ENCODE measurements around the gene DEFB127. TPM values are rescaled to one million over a fixed set of nuclear protein-coding genes. Genes with fewer than 3 reads are reported as not detected.

The DEFB127 gene
- total and polyA plus RNA-seq, 2 of the 8 experiments (the other 6 are each of a cell fraction or from before 2014, with no cell fraction given), result not detected

DNA sequence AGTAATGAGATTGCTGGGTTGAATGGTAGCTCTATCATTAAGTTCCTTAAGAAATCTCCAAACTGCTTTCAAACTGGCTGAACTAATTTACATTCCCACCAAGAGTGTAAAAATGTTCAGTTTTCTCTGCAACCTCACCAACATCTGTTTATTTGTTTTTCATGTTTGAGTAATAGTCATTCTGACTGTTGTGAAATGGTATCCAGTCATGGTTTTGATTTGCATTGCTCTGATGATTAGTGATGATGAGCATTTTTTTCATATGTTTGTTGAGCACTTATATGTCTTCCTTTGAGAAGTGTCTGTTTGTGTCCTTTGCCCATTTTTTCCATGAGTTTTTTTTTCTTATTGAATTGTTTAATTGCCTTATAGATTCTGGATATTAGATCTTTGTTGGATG, 44.9 kb upstream of the DEFB127 start:
- no peak overlapping the region for H2BK15ac ChIP-seq (ENCODE audit: low read length)
- no peaks in the 10 kb centered on the region for H3K4me1 ChIP-seq (replicated peaks in 1 of 4; ENCODE audit: control insufficient read depth in 3 of 4, insufficient read depth in 4 of 4, low read length in 3 of 4)
- no peak overlapping the region for H3K56ac ChIP-seq (replicated peaks; ENCODE audit: insufficient read length, low read depth, low read length)
- H2AFZ ChIP-seq (ENCODE audit: low read length), result no peak overlapping the region
- no peaks in the 10 kb centered on the region for H3K23me2 ChIP-seq (ENCODE audit: low read depth, low read length)
- no peak overlapping the region for H3K4me3 ChIP-seq (ENCODE audit: extremely low read depth in 1 of 4, insufficient read depth in 2 of 4, low read depth in 3 of 4, low read length in 4 of 4)
- H3K18ac ChIP-seq (ENCODE audit: extremely low read depth, low read length), result no peak overlapping the region
- H3K14ac ChIP-seq (ENCODE audit: insufficient read length), result no peak overlapping the region
- H4K5ac ChIP-seq (ENCODE audit: insufficient read length, low read depth, low read length), result no peak overlapping the region
- no peaks in the 10 kb centered on the region for H4K20me1 ChIP-seq (replicated peaks in 1 of 2; ENCODE audit: control insufficient read depth in 1 of 2, insufficient read depth in 2 of 2, low read length in 2 of 2)
- no peak for TF ChIP-seq ZNF274 (IDR thresholded peaks at IDR 0.05; ENCODE audit: borderline replicate concordance, extremely low read depth, low read length)
- TF ChIP-seq BACH1 (IDR thresholded peaks at IDR 0.05; ENCODE audit: low read length), result no peak
- H3K79me2 ChIP-seq (ENCODE audit: control insufficient read depth in 1 of 2, insufficient read depth in 2 of 2, low read length in 2 of 2), result no peaks in the 10 kb centered on the region
- no peaks in the 10 kb centered on the region for H3K27me3 ChIP-seq (replicated peaks in 1 of 4; ENCODE audit: control insufficient read depth in 3 of 4, extremely low read depth in 1 of 4, insufficient read depth in 3 of 4, low read length in 3 of 4)
- no peaks in the 10 kb centered on the region for H3K36me3 ChIP-seq (ENCODE audit: control insufficient read depth in 2 of 4, insufficient read depth in 4 of 4, low read length in 3 of 4)
- no peak overlapping the region for H2BK20ac ChIP-seq (ENCODE audit: low read length)
- no peak for DNase-seq (ENCODE audit: low read depth in 1 of 2, low spot score in 2 of 2)
- no peak overlapping the region for H2AK5ac ChIP-seq (ENCODE audit: low read depth, low read length)
- H2BK5ac ChIP-seq (ENCODE audit: low read depth, low read length), result no peak overlapping the region
- no peak overlapping the region for H3K9ac ChIP-seq (replicated peaks in 1 of 4; ENCODE audit: extremely low read depth in 1 of 4, low read depth in 3 of 4, low read length in 3 of 4)
- POLR2A ChIA-PET (ENCODE audit: partially characterized antibody), result no interaction called here
- no peak overlapping the region for H2BK12ac ChIP-seq (ENCODE audit: low read depth, low read length)
- H3K79me1 ChIP-seq (ENCODE audit: low read depth, low read length), result no peaks in the 10 kb centered on the region
- H3K9me3 ChIP-seq (ENCODE audit: insufficient read depth in 2 of 2, low read depth in 1 of 2, low read length in 1 of 2), result peaks cover 50 to 51% of the 10 kb centered on the region in 2 experiments
- no peak overlapping the region for H4K8ac ChIP-seq (ENCODE audit: extremely low read depth, insufficient read depth, low read length)
- H3K27ac ChIP-seq (ENCODE audit: low read depth, low read length), result no peak overlapping the region
- no peak overlapping the region for H4K91ac ChIP-seq (replicated peaks; ENCODE audit: insufficient read length, low read length)
- no peak for FAIRE-seq
- CTCF ChIA-PET (ENCODE audit: partially characterized antibody), result no interaction called here
- no peak overlapping the region for H3K4ac ChIP-seq (replicated peaks; ENCODE audit: insufficient read length, low read depth, low read length)
- H3K4me2 ChIP-seq (ENCODE audit: insufficient read depth in 1 of 2, low read depth in 2 of 2, low read length in 2 of 2), result no peak overlapping the region
- no peak overlapping the region for H2BK120ac ChIP-seq (replicated peaks; ENCODE audit: low read depth, low read length)
- H3K23ac ChIP-seq (ENCODE audit: insufficient read length), result no peak overlapping the region
